GM18907 (cell line): ENCODE data around the gene SGPL1.
"Not testable (repeated sequence)": the region's sequence is repeated elsewhere in the genome, so short reads cannot be mapped to it uniquely, and the experiment has no call there.

ENCODE experiments used
- ATAC-seq: cut with Tn5 transposase; IDR thresholded peaks from one replicate; pipeline ENCODE4 v1.9.1; 2021; ENCODE audit warnings: mild to moderate bottlenecking, moderate library complexity; ENCODE audit not compliant: unreplicated experiment

SGPL1 gene

DNA sequence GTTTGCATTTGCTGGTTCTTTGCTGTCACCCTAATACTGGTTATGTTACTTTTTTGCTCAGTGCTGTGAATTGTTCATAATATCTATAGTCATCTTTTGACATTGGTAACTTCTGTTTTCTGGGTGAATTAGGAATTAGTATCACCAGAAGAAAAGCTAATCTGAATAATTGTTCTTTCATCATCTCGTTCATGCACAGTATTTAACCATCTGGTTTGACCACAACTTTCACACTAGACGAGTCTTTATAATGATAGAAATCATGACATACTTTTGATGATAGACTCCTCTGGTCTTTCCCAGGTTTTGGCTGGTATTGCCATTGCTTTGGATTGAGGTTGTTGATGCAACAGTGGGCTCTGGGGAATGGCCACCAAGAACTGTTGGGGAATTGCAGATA is 25.1 kb downstream of the SGPL1 start:
- no peak for ATAC-seq

GRCh38 chr10:70843333-70843732 is 27.6 kb downstream of the SGPL1 start:
- no peak for ATAC-seq

DNA sequence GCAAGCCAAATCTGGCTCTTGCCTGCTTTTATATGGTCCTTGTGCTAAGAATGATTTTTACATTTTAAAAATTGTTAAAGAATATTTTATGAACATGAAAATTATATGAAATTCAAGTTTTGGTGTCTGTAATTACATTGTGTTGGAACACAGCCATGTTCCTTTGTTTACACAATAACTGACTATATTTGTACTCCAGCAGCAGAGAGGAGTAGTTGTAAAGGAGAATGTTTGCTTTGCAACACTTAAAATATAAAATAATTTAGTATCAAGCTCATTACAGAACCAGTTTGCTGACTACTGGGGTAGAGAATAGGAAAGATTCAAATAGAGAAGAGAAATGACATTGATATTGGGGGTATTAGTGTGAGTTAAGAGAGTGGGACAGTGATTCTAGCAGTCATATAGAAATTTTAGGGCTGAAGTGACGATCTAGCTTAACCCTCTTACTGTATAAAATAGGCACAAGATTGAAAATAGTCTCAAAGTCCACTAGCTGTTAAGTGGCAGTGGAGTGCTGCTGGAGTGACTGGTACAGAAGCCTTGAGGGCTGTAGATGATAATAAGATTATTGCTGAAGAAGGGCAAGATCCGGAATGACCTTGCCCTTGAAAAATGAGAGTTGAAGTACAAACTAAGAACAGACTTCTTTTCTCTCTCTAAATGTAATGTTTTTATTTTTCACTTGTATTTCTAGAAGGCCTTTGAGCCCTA is 28.2 kb downstream of the SGPL1 start:
- ATAC-seq = no peak

- no peak for ATAC-seq
Measured at GRCh38 chr10:70845256-70845655, 29.5 kb downstream of the SGPL1 start.

- ATAC-seq = no peak
Measured at GRCh38 chr10:70845816-70846215, 30.1 kb downstream of the SGPL1 start.

DNA sequence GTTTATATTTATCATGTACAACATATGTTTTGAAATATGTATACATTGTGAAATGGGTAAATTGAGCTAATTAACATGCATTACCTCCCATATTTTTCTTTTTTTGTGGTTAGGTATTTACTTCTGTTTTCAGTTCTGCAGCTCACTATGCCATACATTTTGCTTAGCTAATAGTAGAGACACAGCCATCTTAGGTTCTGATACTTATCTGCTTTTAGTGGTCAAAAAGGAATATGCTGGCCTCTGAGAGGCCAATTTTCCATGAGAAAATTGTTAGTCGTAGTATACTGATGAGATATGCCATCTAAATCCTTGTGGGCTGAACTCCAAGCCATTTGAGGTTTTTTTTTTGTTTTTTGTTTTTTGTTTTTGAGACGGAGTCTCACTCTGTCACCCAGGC is 31.0 kb downstream of the SGPL1 start:
- ATAC-seq = no peak

DNA sequence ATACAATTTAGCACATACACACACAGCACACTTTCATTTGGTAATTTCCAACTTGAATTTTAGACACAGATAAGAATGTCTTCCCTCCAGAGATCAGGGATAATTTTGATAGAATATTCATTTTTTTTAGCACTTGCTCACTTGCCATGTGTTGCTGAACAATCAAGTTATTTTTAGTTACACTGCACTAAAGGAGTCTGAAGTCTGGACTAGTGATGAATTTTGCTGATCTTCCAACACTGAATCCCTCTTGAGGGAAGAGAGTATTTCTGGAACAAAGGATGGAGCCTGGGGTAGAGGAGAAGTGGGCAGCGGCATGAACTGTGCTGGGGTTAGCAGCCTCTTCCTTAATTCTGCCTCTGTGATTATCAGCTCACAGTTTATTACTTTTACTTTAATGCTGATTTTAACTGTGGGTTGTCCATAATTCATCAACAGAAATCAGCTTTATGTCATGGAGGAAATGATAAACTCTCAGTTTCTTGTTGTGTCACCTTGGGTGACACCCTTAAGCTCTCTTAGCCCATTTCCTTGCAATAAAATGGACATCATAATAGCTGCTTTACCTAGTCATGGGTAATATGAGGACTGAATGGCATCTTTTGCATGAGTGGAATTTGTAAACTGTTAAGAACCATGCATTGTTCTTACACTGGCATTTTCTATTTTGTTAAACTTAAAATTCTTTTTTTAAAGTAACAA is 32.1 kb downstream of the SGPL1 start:
- ATAC-seq = no peak

GRCh38 chr10:70849582-70850016 is 33.9 kb downstream of the SGPL1 start:
- ATAC-seq = no peak

DNA sequence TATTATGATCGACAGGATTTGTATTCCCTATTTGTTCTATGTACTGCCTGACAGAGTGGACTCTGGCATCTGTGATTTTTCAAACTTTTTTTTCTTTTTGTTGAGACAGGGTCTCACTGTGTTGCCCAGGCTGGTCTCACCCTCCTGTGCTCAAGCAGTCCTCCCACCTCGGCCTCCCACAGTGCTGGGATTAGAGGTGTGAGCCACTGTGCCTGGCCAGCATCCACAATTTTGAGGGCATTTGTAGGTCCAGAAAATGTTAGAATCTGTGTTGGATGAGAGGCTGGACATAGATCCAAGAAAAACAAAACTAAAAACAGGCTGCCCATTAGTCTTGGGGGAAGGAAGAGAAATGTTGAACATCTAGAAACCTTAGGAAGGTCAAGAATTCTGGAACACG is 34.3 kb downstream of the SGPL1 start:
- ATAC-seq = no peak

GRCh38 chr10:70851597-70852475 is 36.1 kb downstream of the SGPL1 start:
- ATAC-seq = no peak

- ATAC-seq = no peak
Measured at GRCh38 chr10:70853038-70853437, 37.3 kb downstream of the SGPL1 start.

DNA sequence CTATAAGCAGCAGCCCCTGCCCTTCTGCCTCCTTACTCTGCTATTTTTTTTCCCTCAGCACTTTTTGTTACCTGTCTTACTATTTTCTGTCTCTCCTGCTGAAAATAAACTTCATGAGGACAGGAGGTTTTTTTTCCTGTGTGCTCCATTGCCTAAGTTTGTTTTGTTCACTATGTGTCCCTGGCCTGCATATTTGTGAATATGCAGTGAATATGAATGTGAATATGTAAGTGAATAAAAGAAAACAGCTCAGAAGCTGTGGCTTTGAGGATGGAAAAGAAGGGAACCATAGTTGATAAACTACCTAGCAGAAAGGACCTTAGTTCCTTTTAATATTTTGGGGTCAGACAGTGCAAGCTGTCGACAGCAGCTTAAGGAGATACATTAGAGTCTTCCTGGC is 37.7 kb downstream of the SGPL1 start:
- no peak for ATAC-seq

GRCh38 chr10:70856454-70856853 is 40.7 kb downstream of the SGPL1 start:
- ATAC-seq = no peak

DNA sequence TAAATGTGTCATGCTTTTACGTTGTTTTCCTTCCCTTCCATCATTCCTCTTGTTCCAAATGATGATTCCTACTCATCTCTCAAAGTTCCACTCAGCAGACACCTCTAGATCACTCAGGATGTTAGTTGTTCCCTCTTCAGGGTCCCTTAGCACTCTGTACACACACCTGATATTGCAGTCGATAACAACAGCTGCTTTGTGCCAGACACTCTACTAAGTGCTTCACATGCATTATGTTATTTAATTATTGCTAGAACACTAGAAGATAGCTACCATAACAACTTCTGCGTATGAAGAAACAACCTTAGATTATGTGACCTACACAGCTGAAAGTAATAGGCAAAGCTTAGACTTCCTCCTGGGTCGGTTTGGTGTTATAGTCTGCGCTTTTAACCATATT is 43.0 kb downstream of the SGPL1 start:
- ATAC-seq = no peak

GRCh38 chr10:70861495-70862197 is 45.9 kb downstream of the SGPL1 start:
- not testable (repeated sequence) for ATAC-seq

- no peak for ATAC-seq
Measured at GRCh38 chr10:70863470-70864160, 47.9 kb downstream of the SGPL1 start.

DNA sequence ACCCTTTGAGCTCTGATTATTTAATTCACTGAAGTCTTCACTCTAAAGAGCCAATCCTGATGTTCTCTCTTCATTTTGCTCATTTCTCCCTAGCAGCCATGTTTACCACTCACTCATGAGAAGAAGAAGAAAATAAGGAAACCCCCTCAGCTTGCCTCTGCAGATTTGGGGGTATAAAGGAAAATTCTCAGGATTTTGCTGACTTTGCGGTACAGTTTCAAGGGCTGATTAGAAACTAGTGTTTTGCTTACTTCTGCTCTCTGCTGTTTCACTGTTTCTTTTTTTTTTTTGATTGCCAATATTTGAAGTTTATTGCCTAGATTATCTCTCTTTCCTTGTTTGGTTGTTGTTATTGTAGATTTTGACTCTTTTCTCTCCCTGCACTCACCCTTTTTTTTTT is 49.2 kb downstream of the SGPL1 start:
- no peak for ATAC-seq

GRCh38 chr10:70866424-70866823 is 50.7 kb downstream of the SGPL1 start:
- no peak for ATAC-seq

DNA sequence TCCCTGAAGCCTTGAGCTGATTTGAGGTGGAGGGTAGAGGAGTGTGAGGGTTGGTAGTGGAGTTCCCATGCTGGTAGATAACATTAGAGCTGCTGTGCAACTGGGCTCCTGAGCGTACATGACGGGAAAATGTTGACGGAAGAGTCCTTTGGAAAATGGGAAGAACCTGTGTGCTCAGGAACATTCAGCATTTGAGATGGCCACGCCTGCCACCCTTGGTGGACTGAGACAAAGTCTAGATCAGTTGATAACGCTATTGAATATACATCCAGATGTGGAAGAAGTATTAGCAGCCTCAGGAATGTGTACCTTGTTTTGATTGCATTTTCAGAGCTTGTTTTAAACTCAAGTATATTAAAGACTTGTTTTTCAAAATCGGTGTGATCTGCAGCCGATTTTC is 56.5 kb downstream of the SGPL1 start:
- no peak for ATAC-seq

GRCh38 chr10:70874061-70874460 is 58.3 kb downstream of the SGPL1 start:
- no peak for ATAC-seq
